ENCODE measurements around the gene VARS2. TPM values are rescaled to one million over a fixed set of nuclear protein-coding genes. Genes with fewer than 3 reads are reported as not detected.

Gene VARS2
- total RNA-seq, 1 donor from 2014 or later = 34.7 TPM

DNA sequence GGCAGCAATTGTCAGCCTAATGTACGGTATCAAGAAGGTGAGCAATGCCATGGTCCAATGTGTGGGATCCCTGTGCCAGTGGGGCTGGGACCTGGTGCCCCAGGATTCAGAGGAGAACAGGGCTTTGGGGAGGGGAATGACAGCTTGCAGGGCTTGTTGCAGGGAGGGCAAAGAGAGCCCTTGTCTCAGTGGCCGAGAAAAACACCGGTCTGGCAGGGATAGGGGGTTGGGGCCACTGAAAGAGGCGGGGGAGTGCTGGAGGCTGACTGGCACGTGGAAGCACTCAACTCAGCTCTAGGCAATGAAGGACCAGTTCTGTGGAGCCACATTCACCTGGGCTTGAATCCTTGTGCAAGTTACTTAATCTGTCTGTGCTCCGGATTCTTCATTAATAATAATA is 23.2 kb downstream of the VARS2 start:
- DNase-seq (ENCODE audit: low read depth) = no peak
- H3K36me3 ChIP-seq (ENCODE audit: control insufficient read depth, insufficient read depth, low read length) = no peaks in the 10 kb centered on the region
- TF ChIP-seq, protein P1, sequence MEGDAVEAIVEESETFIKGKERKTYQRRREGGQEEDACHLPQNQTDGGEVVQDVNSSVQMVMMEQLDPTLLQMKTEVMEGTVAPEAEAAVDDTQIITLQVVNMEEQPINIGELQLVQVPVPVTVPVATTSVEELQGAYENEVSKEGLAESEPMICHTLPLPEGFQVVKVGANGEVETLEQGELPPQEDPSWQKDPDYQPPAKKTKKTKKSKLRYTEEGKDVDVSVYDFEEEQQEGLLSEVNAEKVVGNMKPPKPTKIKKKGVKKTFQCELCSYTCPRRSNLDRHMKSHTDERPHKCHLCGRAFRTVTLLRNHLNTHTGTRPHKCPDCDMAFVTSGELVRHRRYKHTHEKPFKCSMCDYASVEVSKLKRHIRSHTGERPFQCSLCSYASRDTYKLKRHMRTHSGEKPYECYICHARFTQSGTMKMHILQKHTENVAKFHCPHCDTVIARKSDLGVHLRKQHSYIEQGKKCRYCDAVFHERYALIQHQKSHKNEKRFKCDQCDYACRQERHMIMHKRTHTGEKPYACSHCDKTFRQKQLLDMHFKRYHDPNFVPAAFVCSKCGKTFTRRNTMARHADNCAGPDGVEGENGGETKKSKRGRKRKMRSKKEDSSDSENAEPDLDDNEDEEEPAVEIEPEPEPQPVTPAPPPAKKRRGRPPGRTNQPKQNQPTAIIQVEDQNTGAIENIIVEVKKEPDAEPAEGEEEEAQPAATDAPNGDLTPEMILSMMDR (IDR thresholded peaks at IDR 0.05; ENCODE audit: insufficient read depth, low read length, poor library complexity, severe bottlenecking) = no peak
- H3K4me3 ChIP-seq (ENCODE audit: low read depth, low read length) = no peak overlapping the region
- no peaks in the 10 kb centered on the region for H3K27me3 ChIP-seq (ENCODE audit: control insufficient read depth, insufficient read depth, low read length)

DNA sequence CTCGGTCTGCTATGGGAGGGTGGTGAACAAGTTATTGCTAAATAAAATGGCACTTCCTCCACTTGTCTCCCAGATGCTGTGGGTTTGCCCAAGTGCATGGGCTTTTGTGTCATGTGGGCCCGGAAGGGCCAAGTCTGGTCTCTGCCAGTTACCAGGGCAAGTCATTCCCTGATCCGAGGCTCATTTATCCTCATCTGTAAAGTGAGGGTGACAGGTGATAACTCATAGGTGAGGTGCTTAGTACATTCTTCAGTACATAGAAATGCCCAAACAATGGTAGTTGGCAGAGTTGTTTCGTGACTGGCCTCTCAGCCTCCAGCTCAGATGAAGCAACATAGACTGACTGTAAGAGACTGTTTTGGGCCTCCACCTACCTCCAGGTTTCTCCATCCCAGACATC is 24.7 kb downstream of the VARS2 start:
- H3K4me3 ChIP-seq (ENCODE audit: low read depth, low read length) = no peak overlapping the region
- TF ChIP-seq, protein P1 (IDR thresholded peaks at IDR 0.05; ENCODE audit: insufficient read depth, low read length, poor library complexity, severe bottlenecking) = no peak
- H3K27me3 ChIP-seq (ENCODE audit: control insufficient read depth, insufficient read depth, low read length) = no peaks in the 10 kb centered on the region
- DNase-seq (ENCODE audit: low read depth) = no peak
- no peaks in the 10 kb centered on the region for H3K36me3 ChIP-seq (ENCODE audit: control insufficient read depth, insufficient read depth, low read length)

DNA sequence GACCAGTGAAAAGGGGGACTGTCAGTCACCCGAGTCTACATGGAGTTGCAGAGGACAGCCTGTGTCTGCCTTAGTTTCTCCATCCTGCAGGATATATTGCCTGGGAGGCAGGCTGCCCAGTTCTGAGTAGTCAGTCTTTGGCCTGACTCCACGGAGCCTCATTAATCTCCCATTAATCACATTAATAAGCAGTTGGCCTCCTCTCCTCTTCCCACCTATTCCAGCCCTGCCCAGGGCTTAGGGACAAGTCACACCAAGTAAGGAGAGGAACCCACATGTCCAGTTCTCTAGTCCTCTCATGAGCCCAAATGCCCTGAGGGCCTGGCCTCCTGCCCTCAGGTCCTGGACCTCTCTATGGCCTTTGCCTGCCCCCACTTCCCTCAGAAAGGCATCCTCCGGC is 25.4 kb downstream of the VARS2 start:
- Histone ChIP-seq H3K27me3 (ENCODE audit: control insufficient read depth, insufficient read depth, low read length) (no peaks in the 10 kb centered on the region), H3K4me3 (ENCODE audit: low read depth, low read length) (no peak overlapping the region), H3K36me3 (ENCODE audit: control insufficient read depth, insufficient read depth, low read length) (no peaks in the 10 kb centered on the region)
- TF ChIP-seq, protein P1 (IDR thresholded peaks at IDR 0.05; ENCODE audit: insufficient read depth, low read length, poor library complexity, severe bottlenecking) = no peak
- no peak for DNase-seq (ENCODE audit: low read depth)

DNA sequence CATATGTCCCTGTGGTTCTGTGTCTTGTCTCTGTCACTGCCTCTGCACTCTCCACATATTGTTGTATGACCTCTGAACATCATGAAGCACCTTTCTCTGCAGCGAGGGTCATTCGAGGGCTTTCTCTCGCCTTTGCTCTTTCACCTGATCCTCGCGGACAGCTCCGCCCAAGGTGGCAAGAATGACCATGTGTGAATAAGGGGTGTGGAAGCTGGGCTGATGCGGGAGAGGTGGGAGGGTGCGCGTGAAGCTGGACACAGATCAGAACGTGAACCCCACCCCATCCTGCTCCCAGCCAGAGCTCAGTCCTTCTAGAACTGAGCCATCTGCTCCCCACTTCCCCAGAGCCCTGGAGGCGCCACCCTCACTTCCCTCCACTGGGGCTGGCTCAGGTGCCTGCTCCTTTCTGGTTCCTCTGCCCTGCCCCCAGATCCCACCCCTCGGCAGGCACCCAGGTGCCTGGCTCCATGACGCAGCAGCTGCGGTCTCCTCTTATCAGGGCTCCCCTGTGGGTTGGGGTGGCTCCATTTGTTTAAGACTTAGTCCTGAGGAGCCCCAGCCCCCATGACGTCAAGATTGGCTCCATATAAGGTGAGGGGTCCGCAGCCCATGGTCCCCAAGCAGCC is 26.4 kb downstream of the VARS2 start, which contains the start of gene MUCL3:
Gene MUCL3 (plus strand): TSS at position 613 of the 626 bp plus-strand sequence. CDS start 27 bp downstream, outside the sequence.
- Histone ChIP-seq H3K4me3 (ENCODE audit: low read depth, low read length) (no peak within 1 kb of the TSS), H3K27me3 (ENCODE audit: control insufficient read depth, insufficient read depth, low read length) (no peaks in the 10 kb centered on the region), H3K36me3 (ENCODE audit: control insufficient read depth, insufficient read depth, low read length) (no peaks in the 10 kb centered on the region)
- TF ChIP-seq, protein P1 (IDR thresholded peaks at IDR 0.05; ENCODE audit: insufficient read depth, low read length, poor library complexity, severe bottlenecking) = no peak
- DNase-seq (ENCODE audit: low read depth) = no peak

DNA sequence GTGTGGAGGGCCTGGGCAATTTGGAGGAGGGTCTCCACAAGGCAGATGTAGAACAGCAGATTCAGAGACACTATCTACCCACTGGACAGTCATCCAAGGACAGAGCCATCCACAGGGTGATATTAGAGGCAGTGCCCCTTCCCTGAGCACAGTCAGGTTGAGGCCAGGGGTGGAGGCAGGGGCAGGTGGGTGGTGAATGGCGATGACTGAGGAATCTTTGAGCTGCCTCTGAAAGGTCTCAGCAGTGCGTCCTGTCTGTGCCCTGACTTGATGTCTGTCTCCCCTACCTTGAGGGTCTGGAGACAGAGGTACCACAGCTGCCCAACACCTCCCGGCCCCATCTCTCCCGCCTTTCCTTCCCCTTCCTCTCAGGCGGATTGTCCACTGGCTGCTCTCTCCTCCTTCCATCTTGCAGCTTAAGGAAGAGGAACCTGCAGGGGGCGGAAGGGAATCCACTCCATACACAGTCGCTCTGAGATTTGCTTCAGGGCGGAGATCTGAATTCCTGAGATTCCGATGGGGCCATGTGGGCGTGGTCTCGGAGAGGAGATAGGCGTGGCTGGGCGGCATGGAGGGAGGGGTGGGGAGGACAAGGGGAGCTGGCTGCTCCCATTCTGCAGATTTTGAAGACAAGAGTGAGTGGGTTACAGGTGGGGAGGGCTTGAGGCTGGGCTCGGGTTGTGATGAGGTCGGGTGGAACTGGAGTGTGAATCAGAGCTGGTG is 28.5 kb downstream of the VARS2 start:
- Histone ChIP-seq H3K36me3 (ENCODE audit: control insufficient read depth, insufficient read depth, low read length) (no peaks in the 10 kb centered on the region), H3K4me3 (ENCODE audit: low read depth, low read length) (no peak overlapping the region), H3K27me3 (ENCODE audit: control insufficient read depth, insufficient read depth, low read length) (no peaks in the 10 kb centered on the region)
- TF ChIP-seq, protein P1 (IDR thresholded peaks at IDR 0.05; ENCODE audit: insufficient read depth, low read length, poor library complexity, severe bottlenecking) = peak; percentile 70
- DNase-seq (ENCODE audit: low read depth) = peak; percentile 61
